Measurements from ENCODE around the gene SRGAP3.

DNA sequence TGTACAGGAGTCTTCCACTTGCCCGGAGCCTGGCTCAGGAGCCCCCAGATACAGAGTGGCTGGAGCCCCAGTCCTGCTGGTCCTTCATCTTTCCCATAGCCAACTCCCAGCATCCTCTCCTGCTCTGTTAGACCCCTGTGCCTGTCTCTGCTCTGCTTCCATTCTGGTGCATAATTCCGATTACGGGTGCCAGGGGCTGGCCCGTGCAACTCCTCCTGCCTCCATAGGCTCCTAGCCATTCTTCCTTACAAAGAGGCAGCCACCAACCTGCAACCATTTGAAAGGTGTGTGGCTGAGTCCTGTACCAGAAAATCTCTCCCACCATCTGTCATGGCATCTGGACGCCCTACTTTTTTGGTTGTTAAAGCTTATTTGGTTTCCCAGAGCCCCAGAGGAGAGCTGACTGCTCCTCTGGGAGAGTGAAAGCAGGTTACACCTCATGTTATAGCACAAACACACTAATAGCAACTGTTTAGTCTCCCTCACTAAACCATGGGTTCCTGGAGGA is 281.0 kb downstream of the SRGAP3 start:
- TF ChIP-seq, protein P1, sequence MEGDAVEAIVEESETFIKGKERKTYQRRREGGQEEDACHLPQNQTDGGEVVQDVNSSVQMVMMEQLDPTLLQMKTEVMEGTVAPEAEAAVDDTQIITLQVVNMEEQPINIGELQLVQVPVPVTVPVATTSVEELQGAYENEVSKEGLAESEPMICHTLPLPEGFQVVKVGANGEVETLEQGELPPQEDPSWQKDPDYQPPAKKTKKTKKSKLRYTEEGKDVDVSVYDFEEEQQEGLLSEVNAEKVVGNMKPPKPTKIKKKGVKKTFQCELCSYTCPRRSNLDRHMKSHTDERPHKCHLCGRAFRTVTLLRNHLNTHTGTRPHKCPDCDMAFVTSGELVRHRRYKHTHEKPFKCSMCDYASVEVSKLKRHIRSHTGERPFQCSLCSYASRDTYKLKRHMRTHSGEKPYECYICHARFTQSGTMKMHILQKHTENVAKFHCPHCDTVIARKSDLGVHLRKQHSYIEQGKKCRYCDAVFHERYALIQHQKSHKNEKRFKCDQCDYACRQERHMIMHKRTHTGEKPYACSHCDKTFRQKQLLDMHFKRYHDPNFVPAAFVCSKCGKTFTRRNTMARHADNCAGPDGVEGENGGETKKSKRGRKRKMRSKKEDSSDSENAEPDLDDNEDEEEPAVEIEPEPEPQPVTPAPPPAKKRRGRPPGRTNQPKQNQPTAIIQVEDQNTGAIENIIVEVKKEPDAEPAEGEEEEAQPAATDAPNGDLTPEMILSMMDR (IDR thresholded peaks at IDR 0.05; ENCODE audit: insufficient read depth, low read depth, low read length) = no peak
- no peak for TF ChIP-seq EZH2 (IDR thresholded peaks at IDR 0.05; ENCODE audit: insufficient read depth, low read length)
